MM.1S (cell line): ENCODE measurements around the gene CDH2.

ENCODE experiments used
- EZH2 ChIP-seq: fragments of 300-600 bp; sonication (generic); optimal IDR thresholded peaks from 2 replicates; pipeline ENCODE3; 2017; ENCODE audit warnings: low read depth, mild to moderate bottlenecking, antibody characterized with exemption, low read length, mixed read lengths
- TF ChIP-seq, protein P1 (sequence below): fragments of 300-600 bp; sonication (generic); IDR thresholded peaks from 2 replicates; pipeline ENCODE4 v1.5.1; 2016; ENCODE audit warnings: antibody characterized with exemption, low read length, mixed read lengths

DNA sequence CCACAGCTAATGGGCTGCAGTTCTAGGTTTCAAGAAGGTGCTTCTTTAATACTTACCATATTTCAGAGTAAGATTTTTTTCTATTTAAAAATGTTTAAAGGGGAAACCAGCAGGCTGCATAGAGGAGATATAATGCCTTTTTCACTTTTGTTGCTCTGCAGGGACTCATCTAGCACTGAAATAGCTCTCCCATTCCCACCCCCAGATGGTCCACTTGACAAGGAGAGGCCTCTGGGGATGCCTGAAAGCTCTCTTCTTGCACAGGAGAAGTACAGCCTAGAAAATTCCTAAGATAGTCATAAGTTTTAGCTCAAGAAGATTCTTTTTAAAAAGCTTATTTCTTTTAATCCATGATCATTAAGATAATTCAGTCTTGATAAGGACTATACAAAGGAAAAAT, 126.4 kb downstream of the CDH2 start:
- TF ChIP-seq, protein P1, sequence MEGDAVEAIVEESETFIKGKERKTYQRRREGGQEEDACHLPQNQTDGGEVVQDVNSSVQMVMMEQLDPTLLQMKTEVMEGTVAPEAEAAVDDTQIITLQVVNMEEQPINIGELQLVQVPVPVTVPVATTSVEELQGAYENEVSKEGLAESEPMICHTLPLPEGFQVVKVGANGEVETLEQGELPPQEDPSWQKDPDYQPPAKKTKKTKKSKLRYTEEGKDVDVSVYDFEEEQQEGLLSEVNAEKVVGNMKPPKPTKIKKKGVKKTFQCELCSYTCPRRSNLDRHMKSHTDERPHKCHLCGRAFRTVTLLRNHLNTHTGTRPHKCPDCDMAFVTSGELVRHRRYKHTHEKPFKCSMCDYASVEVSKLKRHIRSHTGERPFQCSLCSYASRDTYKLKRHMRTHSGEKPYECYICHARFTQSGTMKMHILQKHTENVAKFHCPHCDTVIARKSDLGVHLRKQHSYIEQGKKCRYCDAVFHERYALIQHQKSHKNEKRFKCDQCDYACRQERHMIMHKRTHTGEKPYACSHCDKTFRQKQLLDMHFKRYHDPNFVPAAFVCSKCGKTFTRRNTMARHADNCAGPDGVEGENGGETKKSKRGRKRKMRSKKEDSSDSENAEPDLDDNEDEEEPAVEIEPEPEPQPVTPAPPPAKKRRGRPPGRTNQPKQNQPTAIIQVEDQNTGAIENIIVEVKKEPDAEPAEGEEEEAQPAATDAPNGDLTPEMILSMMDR, result no peak
- TF ChIP-seq EZH2, result no peak
